ENCODE results near the gene ZNF526.

ZNF526 gene

DNA sequence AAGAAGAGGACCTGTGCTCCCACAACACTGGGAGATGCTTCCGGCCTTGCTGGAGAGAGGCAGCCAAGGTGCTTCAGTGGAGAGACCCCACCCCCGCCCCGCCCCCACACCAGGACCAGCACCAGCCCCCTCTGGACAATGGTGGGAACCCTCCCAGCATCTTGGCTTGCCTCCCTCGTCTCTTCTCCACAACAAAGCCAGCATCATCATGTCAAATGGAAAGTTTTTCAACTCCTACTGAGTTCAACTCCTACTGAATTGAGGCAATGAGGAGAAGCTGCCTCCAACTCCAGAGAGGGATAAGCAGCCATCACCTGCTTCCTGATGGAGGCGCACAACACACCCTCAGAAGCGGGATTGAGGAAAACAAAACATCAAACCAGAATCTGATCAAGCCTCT is 15.4 kb upstream of the ZNF526 start:
- DNase-seq (ENCODE audit: low read depth), result no peak
- TF ChIP-seq POLR2A (IDR thresholded peaks at IDR 0.05; ENCODE audit: extremely low read depth, insufficient read length) (no peak), CTCF (IDR thresholded peaks at IDR 0.05; ENCODE audit: low read depth, low read length) (no peak), MYC (IDR thresholded peaks at IDR 0.05; ENCODE audit: low read depth, low read length) (no peak)
- TF ChIP-seq, protein P1, sequence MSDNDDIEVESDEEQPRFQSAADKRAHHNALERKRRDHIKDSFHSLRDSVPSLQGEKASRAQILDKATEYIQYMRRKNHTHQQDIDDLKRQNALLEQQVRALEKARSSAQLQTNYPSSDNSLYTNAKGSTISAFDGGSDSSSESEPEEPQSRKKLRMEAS (IDR thresholded peaks at IDR 0.05; ENCODE audit: low read depth, low read length), result no peak
- H3K4me3 ChIP-seq (ENCODE audit: low read depth, low read length), result no peak overlapping the region

DNA sequence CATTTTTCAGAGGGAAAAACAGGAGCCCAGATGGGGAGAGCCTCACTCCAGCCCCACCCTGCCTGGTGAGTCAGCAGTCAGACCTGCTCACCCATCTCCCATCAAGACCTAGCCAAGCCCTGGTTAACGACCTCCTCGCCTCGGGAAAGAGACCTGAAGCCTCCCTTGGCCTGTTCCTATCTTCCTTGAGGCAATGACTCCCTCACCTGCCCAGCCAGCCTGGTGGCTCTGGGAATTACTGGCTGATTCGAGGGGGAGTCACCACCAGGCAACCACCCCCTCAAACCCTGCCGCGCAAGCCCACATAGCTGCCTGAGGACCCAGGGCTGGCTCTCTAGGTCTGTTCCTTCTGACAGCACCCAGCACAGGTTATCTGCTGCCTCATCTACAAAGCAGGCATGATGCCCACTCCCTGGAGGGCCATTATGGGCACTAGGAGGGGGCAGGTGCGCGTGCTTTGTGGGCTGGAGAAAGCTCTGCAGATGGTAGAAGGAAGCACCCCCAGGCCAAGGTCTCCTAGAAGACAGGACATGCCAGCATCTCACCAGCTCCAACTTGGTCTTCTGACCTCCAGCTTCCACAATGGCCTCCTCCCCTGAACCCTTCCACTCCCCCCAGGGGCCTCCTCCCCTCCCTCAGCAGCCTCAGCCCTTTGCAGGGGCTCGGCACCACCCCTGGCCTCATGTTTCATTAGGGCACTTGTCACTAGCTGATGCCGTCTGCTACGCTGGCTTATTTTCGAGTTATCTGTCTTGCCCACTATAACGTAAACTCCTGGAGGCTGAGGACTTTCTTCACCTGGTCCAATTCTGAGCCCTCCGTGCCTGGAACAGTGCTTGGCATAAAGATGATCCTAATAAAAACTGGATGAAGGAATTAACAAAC is 13.0 kb upstream of the ZNF526 start:
- TF ChIP-seq, protein P1 (IDR thresholded peaks at IDR 0.05; ENCODE audit: low read depth, low read length), result no peak
- TF ChIP-seq POLR2A (IDR thresholded peaks at IDR 0.05; ENCODE audit: extremely low read depth, insufficient read length) (no peak), CTCF (IDR thresholded peaks at IDR 0.05; ENCODE audit: low read depth, low read length) (no peak), MYC (IDR thresholded peaks at IDR 0.05; ENCODE audit: low read depth, low read length) (no peak)
- peak; percentile 77 for DNase-seq (ENCODE audit: low read depth)
- H3K4me3 ChIP-seq (ENCODE audit: low read depth, low read length), result peak overlapping the region; percentile 23

DNA sequence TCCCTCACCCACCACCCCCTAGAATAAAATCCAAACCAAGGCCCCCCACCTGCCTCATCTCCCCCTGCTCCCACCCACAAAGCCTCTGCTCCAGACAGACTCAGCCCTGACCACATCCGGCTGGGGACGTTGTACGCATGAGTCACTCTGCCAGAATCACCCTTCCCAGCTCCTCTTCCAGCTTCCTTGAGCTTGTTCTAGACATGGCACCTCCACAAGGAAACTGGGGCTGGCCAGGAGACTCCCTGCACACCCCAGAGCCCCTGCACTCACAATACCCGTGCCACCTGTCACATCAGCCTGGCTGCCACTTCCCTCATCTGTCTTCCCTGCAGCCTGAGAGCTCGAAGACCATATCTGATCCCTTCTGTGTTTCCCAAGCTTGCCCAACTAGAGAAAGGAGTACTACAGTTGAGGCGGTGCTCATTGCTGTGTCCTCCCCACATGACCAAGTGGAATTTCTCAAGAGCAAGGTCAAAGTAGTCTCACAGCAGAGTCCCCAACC is 12.3 kb upstream of the ZNF526 start:
- H3K4me3 ChIP-seq (ENCODE audit: low read depth, low read length), result peak overlapping the region; percentile 23
- TF ChIP-seq, protein P1 (IDR thresholded peaks at IDR 0.05; ENCODE audit: low read depth, low read length), result 0 out of 2 replicates have a peak, but pooled peaks have one; percentile 33
- TF ChIP-seq CTCF (IDR thresholded peaks at IDR 0.05; ENCODE audit: low read depth, low read length) (no peak), POLR2A (IDR thresholded peaks at IDR 0.05; ENCODE audit: extremely low read depth, insufficient read length) (no peak), MYC (IDR thresholded peaks at IDR 0.05; ENCODE audit: low read depth, low read length) (0 out of 2 replicates have a peak, but pooled peaks have one; percentile 5)
- DNase-seq (ENCODE audit: low read depth), result peak; percentile 87

DNA sequence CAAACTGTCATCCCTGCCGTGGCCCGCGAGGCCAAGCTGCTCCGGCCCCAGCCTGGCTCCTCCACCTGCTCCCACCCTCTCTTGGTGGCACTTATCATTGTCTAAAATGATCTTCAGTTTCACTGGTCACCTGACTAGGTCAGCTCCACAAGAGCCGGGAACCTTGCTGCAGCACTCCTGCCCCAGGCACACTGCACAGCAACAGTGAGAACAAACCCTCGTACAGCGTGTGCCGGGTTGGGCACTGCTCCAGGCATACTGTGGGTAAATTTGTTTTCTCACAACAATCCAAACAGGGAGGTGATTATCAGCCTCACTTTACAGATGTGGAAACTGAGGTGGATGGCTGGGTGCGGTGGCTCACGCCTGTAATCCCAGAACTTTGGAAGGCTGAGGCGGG is 11.5 kb upstream of the ZNF526 start:
- no peak for DNase-seq (ENCODE audit: low read depth)
- TF ChIP-seq MYC (IDR thresholded peaks at IDR 0.05; ENCODE audit: low read depth, low read length), result no peak
- no peak for TF ChIP-seq CTCF (IDR thresholded peaks at IDR 0.05; ENCODE audit: low read depth, low read length)
- no peak for TF ChIP-seq POLR2A (IDR thresholded peaks at IDR 0.05; ENCODE audit: extremely low read depth, insufficient read length)
- TF ChIP-seq, protein P1 (IDR thresholded peaks at IDR 0.05; ENCODE audit: low read depth, low read length), result no peak
- H3K4me3 ChIP-seq (ENCODE audit: low read depth, low read length), result no peak overlapping the region

GRCh38 chr19:42212886-42213285 is 7.2 kb upstream of the ZNF526 start:
- no peak for DNase-seq (ENCODE audit: low read depth)
- no peak overlapping the region for H3K4me3 ChIP-seq (ENCODE audit: low read depth, low read length)
- no peak for TF ChIP-seq CTCF (IDR thresholded peaks at IDR 0.05; ENCODE audit: low read depth, low read length)
- TF ChIP-seq POLR2A (IDR thresholded peaks at IDR 0.05; ENCODE audit: extremely low read depth, insufficient read length), result no peak
- no peak for TF ChIP-seq MYC (IDR thresholded peaks at IDR 0.05; ENCODE audit: low read depth, low read length)
- TF ChIP-seq, protein P1 (IDR thresholded peaks at IDR 0.05; ENCODE audit: low read depth, low read length), result no peak

Data from NB4 (cell line).